Islet precursor cell (in vitro differentiated cells): ENCODE data around the gene GANC.

Source experiments
- DNase-seq: peaks from one replicate; pipeline ENCODE4 v3.0.0-alpha.2; 2018

GANC gene

DNA sequence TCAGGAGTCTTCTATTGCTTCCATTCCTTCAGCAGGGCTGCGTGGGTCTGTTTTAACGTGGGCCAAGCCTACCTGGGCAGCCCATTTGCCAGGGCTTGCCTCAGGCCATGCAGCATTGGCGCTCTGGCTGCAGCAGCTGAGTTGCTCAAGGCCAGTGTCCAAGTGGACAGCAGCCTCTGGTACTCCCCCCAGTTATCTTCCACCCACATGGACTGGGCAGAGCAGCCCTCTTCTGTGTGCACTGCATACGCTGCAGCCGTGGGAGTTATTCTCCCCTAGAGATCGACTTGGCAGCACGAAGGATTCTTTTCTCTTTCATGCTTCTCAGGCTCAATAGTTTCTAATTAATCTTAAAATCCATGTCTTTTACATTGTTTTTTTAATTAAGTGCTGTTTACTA, 79.4 kb downstream of the GANC start:
- DNase-seq, result no peak

DNA sequence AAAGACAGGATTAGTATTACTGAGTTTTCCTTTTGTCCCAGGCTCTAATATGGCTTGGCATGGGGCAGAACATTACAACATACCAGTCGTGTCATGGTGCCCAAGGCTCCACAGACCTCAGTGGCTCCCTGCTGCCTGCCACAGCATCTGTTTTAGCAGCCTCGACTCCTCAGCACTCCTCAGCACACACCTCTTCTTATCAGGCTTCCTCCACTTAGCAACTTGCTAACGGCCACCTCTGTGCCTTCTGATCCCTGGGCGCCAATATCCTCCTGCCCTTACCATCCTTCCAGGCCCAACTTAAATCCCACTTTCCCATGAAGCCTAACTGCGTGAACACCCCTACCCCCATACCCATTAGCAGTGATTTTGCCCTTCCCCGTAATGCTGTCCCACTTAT, 80.1 kb downstream of the GANC start:
- DNase-seq, result no peak

DNA sequence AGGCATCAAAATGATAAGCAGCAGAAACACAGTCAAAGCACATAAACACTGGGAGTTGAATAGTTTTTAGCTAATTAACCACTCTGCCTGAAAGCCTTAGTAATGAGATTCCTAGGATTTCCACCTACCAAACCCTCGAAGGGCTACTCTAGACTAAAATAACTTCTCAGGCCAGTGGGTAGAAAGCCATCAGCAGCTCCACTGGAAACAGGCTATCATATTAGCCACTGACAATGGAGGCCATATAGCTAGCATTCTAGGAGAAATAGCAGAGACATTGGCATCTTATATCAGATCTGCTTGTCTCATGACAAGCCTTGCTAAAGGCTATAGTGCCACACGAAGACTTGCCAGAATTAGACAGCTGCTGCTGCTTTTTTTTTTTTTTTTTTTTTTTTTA, 81.8 kb downstream of the GANC start:
- no peak for DNase-seq

DNA sequence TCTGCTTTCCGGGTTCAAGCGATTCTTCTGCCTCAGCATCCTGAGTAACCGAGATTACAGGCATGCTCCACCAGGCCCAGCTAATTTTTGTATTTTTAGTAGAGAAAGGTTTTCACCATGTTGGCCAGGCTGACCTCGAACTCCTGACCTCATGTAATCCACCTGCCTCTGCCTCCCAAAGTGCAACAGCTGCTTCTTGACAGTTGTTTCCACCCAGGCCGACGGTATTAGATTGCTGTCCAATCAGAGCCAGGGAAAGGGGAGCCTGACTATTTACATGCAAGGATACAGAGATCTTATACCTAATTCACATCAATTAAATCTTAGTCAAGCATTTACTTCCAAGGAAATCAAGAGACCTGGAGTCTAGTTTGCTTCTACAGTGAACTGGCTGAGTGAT, 82.3 kb downstream of the GANC start:
- DNase-seq, result no peak

DNA sequence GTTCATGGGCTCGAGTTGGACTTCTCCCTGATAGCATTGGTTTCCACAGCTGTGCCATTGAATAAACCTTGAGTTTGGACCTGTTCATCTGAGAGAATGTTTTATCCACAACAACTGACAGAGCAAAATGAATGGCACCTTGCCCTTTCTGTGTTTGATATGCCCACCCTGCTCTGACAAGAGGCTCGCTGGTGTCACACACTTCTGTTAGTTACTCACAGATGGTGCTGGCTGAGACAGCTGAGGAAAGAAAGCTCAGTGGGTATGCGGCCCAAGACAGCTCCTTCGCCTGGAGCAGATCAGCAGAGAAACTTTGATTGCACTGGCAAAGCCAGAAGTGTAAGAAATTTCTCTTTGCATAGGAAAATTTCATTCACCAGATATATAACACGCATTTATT, 83.8 kb downstream of the GANC start:
- DNase-seq, result no peak

DNA sequence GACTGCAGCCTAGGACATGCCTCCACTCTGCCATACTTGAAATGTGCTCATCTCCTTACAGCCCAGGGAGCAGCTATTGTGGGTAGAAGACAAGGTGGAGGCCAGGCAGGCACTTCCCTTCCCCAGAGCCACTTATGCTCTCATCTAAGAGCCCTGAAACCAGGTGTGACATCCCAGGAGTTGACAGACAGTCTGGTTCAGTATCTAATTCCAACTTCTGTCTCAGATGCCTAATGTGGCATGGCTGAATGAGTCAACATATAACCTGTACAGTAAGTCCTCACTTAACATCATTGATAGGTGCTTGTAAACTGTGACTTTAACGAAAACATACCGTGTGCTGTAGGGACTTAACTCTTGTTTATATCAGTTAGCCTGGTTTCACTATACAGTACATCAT, 85.1 kb downstream of the GANC start:
- DNase-seq, result no peak

DNA sequence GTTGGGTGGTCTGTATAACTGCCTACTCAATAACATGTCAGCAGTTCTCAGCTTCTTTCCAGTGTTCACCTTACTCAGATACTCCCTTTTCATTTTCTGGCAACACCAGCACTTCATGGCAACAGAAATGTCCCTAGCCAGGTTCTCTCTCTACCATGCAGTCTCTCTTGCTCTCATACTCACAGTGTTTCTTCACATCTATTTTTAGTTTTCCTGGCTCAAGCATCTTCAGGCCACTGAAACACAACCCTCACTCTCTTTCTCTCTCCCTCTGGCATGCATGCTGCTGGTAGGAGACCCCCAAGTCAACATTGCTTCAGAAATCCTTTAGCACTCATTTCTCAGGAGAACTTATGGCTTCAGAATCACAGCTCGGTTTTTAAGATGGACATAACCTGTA, 86.2 kb downstream of the GANC start, which contains the start of gene CAPN3:
Gene CAPN3, plus strand, starts transcription at position 253 of the 400 bp plus-strand sequence. CDS start 305 bp downstream, outside the sequence.
- DNase-seq, result no peak

DNA sequence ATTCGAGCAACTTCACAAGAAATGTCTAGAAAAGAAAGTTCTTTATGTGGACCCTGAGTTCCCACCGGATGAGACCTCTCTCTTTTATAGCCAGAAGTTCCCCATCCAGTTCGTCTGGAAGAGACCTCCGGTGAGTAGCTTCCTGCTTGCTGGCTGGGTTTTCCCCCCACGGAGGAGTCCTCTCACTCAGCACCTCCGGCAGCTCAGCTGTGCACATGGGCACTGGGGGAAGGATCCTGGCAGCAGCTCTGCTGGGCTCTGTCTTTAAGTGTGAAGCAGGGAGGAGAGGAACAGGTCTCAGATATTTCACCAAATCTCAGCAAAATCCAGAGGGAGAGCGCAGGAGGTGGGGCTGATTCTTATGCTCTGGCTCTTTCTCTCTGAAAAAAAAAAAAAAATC, 87.0 kb downstream of the GANC start:
- DNase-seq, result no peak

DNA sequence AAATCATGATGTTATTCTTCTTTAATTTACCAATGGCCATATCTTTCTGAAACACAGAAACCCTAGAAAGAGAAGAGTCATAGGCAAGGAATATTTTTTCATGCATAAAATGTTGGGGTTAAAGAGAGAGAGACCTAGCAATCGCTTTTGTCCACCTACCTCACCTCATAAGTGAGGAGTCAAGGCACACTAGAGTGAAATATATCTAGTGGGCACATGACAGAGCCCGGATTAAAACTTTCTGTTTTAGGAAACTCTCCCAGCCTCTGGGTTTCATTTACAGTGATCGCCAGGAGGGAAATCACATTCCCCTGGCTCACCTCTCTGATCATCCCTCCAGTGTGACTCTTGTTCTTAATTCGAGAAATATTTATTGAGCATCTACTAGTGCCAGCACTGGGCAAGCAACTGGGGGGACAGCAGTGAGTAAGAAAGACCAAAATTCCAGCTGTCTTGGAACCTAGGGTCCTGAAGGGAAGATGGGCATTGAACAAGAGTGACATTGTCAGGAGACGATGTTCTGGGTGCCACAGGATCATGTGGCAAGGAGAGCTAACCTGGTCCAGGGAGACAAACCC, 87.6 kb downstream of the GANC start:
- no peak for DNase-seq

DNA sequence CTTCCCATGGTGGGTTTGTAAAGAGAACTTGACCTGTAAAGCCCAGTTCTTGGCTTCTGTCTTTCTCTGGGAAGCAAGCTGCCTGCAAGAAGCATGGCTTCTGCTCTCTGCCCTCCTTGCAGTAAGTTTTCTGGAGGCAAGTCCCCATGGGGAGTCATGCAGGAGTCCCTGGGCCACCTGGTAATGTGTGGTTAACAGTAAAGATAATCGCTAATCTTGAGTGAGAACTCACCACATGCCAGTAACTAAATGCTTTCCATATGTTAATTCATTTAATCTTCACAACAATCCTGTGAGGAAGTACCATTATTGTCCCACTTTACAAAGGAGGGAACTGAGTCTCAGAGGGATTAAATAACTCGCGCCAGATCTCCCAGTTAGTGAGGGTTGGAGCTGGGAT, 90.5 kb downstream of the GANC start:
- no peak for DNase-seq

DNA sequence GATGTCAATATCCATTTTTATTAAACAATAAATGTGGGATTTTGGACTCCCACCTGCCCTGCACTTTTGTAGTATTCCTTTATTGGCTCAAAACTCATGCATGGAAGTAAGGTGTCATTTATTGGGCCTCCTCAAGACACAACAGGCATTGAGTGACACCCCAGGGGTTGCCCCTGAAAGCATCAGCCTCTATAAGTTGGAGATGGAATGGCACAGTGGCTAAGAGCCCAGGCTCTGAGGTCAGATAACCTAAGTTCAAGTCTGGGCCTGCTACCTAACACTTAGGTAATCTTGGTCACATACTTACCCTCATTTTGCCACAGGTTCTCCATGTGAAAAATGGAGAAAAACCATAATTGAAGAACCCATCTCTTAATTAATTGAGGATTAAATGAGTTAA, 90.9 kb downstream of the GANC start:
- DNase-seq, result no peak

DNA sequence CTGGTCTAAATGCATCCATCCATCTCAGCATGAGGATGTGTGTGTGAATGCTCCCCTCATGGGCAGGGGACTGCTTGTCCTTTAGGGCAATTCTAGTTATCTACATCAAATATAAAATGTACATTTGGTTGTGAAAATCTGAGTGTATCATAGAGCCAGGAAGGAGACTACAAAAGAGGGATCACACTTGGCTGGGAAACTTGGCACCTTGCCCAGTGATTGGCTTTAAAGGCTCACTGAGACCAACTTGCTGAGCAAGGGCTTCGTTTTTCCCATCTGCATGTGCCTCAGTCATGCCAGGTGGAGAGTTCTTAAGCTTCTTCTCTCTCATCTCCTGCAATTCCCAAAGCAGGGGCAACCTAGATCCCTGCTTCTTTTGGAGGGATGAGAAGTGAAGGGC, 91.5 kb downstream of the GANC start:
- no peak for DNase-seq

DNA sequence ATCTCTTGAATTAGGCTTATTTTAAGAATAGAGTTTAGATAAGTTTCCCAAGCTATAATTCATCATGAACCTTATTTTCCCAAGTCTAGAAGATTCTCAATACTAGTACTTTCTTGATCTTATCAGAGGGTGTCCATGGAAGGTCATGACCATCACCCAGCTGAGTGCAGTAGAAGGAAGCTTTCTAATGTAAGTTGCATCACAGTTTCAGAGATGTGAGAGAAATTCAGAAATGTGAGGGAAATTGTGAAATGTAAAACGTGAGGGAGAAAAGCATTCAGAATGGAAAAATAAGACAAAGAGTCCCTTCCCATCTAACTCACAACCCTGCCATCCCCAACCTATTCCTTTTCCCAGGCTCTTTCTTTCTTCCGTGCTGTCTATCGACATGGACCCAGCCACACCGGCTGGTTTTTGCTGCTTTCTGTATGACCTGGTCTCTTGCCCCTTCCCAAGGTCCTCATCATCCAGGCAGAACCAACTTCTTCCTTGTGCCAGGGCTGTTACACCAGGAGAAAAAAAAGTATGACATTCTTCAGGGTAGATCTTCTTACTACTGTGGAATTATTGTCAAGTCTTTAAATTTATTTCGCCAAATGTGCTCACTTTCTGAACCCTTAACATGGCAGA, 93.0 kb downstream of the GANC start:
- no peak for DNase-seq

DNA sequence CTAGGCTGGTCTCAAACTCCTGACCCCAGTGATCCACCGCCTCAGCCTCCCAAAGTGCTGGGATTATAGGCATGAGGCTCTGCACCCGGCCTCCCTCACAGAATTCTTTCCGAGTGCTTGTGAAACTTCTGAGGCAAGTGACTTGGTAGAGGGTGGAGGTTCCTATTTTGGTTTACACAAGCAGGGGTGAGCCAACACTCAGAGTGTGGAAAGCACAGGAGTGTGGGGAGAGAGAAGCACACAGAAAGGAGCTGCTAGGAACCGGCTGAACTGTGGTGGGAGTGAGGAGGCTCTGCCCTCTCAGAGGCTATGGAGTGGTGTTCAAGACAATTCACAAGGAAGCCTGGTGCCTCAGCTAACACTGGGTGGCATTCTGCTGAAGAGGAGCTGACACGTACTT, 94.0 kb downstream of the GANC start:
- no peak for DNase-seq

DNA sequence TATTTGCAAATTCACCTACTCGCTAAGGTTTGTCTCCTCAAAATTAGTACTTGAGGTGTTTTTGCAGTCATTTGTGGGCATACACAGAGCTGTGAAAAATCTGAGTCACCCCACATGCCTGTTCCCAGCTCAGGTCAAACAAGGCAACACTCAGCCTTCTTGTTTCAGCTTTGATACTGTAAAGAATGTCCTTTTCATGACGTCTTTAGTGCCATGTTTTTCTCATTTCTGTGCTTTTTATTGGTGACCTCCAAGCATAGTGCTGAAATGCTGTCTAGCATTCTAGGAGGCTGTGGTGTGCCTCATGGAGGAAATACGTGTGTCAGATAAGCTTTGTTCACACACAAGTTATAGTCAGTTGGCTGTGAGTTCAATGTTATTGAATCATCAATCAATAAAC, 95.1 kb downstream of the GANC start:
- DNase-seq, result no peak

DNA sequence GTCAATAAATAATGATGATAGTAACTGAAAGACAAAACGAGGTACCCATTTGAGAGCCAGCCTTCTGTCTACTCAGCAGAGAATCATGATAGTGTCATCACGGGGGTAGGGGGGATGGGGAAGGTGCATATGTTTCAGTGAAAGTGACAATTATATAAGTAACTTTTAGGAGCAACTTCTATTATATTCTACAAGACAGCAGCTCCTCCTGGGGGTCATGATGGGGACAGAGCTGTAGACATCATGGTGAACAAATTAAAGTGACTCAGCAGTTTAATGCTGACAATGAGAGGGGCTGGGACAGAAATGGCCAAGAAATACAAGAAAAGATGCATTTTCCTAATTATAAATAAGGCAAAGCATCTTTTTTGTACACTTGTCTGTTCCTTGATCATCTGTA, 98.1 kb downstream of the GANC start:
- DNase-seq, result no peak

DNA sequence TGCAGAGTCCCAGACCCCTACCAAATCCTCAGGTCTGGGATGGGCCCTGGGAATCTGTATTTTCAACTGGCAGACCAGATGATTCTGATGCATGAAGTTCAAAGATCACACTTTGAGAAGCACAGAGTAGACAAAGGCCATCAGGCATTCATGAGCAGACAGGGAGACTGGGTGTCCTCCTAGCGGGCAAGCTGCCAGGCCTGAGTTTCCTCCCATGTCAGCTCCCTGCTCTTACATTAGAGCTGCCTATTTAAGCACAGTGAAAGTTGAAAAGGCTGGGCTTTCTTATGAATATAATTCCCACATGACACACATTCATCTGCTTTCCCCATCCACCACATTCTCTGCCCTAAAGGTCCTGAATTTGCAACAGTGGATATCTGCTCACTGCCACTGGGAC, 100.3 kb downstream of the GANC start:
- no peak for DNase-seq

DNA sequence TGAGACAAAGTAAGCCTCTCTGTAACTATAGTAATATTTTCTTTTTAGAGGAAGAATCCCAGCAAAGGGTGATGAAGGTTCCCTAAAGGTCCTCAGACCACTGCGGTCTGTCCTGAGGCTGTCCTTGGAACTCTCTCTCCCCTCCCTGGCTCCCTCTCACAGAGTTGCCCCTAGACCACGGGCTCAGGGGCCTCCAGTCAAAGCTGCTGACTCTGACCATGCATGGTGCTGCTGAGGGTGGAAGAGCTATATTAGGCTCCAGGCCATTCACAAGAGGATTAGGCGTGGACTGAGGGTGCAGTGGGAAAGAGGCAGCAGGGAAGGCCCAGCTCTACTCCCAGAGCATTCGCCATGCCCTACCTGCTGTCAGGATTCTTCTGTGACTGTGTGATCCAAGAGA, 100.9 kb downstream of the GANC start:
- no peak for DNase-seq

DNA sequence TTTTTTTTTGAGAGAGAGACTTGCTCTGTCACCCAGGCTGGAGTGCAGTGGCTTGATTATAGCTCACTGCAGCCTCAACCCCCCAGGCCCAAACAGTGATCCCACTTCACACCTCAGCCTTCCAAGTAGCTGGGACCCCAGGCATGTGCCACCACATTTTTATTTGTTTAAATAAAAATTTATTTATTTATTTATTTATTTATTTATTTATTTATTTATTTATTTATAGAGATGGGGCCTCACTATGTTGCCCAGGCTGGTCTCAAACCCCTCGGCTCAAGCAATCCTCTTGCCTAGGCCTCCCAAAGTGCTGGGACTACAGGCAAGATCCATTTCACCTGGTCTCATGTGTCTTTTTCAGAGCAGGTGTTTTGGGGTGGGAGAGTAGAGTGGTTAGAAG, 101.8 kb downstream of the GANC start:
- no peak for DNase-seq

DNA sequence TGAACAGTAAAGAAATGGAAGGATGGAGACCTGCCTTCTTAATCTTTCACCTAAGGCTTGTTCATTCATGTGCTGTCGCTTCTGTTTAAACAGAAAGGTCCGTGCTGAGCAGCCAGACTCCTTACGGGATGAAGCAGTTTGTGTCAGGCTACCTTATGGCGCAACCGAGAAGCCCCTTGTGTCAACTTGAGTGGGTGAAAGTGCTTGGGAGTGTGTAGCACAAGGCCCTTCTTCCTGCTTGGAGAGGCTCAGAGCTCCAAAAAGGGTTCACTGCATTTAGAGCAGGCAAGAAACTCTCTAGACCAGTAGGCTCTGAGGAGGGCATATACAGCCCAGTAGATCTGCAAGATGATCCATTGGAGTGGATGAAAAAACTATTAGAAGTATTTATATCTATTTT, 102.3 kb downstream of the GANC start:
- no peak for DNase-seq

DNA sequence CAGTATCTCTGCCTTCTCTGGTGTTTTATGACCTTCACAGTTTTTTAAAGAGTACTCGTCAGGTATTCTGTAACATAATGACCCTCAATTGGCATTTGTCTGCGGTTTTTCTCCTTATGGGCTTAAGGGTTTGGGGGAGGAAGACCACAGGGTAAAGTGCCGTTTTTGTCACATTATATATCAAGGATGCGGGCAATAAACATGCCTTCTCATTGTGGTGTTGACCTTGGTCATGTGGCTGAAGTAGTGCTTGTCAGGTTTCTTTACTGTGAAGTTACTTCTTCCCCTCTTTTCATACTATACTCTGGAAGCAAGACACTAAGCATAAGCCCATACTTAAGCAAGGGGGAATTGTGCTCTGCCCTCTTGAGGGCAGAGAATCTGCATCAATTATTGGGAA, 102.9 kb downstream of the GANC start:
- DNase-seq, result no peak

DNA sequence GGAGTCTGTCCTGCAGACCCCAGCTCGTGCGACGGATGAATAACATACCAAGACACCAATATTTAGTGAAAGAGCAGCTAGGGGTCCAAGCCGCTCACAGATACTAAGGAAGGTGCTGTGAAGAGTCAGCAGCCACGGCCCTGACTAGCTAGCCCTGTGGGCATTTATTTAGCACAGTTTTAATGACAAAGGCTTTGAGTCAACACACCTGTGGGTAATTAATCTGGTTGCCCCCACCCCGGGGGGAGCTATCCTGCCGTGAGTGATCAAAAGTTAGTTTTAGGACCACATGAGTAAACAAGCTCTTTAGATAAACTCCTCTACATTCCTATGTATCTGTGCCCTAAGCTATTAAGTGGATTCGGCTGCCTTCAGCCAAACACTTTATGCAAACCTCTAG, 105.0 kb downstream of the GANC start:
- DNase-seq, result no peak

DNA sequence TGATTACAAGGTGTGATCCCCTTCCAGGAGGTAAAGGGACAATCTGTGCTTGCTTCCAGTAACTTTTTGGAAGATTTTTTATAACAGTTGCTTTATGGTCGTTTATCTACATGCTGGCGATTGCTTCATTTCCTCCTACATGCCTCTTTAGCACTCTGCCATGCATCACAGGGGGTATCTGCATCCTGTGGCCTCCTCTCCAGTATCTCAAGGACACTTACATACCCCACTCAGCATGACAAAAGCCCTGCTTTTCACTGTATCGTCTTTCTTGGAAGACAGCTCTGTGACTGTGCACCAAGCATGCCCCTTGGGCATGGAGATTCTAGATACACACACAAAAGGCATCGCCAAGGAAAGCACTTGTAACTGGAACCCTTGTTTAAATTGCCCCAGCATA, 111.6 kb downstream of the GANC start:
- DNase-seq, result no peak

DNA sequence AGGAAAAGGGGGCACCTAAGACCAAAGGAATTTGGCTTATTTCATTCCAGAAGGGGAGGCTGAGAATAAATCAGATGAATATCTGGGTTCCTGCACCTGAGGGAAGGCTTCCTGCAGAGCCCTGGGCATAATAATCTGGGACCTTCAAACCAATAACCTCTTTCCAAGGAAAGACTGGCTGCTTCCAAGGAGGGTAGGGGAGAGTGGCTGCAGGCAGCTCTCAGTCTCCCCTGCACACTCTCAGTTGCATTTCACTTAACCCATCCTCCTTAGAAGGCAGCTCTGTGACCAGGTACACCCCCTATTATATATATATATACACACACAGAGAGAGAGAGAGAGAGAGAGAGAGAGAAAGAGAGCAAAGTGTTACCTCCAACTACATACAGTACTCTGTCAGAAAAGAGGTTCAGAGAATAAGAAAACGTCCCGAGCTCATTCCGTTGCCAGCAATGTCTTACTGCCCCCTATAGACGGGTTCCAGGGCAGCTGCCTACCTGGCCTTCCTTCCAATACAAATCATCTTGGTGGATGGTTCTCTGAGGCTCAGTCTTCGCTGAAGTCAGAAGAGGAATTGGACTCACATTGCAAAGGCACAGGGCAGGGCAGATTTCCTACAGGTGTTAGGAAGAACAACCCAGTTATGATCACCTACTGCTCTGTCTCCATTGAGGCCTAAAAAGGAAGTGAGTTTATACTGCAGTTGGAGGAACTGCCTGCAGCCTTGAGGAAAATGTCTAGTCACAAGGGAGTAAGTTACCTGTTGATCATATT, 112.4 kb downstream of the GANC start:
- peak; percentile 74 for DNase-seq
